SKM-1 treated with dmso at 0.1 percent for 144 hours (cell line): ENCODE measurements around the gene C1QTNF5.

Source experiments
- DNase-seq: peaks from one replicate; lab custom pipeline; 2025; ENCODE audit not compliant: unreplicated experiment; lab: John Stamatoyannopoulos, UW

The C1QTNF5 gene

DNA sequence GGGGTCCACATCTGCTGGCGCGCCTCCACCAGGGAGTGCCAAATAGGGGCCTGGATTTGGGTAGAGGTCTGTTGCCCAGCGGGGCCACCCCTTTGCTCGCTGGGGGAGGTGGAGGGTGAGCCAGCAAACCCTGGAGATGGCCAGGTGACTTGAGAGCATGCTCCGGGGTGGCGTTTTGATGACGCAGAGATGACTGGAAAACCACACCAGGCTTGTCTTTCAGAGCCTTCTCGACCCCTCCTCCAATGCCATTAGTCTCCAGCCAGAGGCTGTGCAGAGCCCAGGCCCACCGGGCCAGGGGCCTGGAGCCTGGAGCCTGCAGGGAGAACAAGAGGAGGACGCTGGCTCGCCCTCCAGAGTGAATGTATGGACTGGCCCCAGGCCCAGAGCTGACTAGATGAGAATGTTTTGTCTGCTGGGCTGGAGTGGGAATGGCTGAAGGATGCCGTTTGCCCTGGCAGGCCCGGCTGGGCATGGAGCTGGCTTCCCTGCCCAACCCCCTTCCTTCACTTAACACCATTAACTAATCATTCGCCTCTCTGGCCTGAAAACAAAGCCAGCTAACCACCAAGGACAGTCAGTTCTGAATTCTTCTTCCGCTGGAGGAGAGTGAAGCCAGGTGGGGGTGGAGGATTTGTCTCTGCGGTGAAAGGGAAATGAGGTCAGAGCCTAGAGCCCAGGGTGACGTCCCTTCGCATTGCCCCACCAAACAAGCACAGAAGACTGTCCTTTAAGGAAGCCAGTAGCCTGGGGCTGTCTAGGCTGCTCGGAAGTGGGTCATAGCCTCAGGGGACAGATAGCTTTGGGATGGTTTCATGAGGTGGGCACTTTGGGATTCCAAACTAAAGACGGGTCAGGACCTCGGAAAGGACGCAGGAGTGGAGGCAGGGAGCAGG, 22.2 kb downstream of the C1QTNF5 start:
- DNase-seq, result no peak

DNA sequence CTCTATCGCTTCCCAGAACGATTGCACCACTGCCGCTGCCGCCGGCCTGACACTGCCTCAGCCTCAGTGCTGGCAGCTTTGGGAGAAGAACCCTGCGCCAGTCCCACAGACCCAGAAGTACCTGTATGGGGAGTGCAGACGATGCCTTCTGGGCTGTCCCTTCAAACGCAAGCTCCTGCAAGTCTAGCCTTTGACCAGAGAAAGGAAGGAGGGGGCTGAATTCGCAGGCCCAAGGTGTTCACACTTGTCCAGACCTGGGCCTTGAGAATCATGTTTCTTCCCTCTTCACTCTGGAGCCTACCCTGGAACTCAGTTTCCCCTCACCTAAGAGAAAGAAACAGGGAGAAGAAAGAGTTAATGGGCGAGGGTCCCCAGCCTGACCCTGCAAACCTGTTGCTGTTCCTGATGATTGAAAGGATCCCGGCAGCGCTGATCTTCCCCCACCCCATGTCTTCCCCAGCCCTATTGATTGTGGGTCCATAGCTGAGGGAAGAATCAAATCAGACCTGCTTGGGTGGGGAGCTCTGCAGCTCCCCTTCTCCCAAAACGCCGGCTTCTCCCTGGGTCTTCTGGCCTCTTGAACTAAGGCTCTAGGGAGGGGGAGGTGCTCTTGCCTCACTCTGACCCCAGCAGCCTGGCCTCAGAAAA, 23.0 kb downstream of the C1QTNF5 start:
- DNase-seq, result no peak

DNA sequence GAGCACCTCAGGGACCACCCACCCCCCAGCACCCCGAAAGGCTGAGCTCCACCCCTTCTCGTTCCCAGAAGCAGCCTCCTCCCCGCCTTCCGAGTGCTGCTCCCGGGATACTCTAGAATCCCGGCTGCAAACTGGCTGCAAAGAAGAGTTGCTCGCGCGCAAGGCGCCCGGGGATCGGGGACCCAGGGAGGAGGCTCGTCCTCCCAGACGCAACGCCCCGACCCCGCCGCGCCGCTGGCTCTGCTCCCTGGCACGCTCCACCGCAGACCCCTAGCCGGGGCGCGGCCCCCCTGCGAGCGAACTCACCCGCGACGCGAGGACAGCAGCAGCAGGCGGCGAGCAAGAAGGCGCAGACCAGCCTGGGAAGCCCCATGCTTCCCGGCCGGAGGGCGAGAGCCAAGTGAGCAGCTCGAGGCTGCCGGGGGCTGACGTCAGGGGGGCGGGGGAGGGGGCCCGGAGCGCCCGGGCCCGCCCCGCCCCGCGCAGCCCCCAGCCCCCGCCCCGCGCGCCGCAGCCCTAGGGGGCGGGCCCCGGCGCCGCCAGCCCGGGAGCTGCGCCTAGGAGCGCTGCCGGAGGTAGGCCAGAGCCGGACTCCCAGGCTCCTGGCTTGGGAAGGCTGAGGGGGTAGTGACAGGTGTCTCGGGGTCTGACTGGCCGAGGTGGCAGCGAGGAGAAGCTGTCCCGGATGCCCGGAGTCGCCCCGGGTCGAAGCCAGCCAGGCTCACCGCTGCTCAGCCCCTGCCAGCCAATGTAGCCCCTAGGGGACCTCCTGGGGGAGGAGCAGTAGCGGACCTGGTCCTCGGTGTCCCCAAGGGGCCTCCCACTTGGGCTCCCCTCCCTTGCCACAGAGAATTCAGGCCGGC, 23.7 kb downstream of the C1QTNF5 start, which contains the start of gene MCAM:
Gene MCAM (minus strand): TSS at position 402 of the 863 bp plus-strand sequence. CDS start 29 bp downstream, at position 373.
- no peak for DNase-seq

DNA sequence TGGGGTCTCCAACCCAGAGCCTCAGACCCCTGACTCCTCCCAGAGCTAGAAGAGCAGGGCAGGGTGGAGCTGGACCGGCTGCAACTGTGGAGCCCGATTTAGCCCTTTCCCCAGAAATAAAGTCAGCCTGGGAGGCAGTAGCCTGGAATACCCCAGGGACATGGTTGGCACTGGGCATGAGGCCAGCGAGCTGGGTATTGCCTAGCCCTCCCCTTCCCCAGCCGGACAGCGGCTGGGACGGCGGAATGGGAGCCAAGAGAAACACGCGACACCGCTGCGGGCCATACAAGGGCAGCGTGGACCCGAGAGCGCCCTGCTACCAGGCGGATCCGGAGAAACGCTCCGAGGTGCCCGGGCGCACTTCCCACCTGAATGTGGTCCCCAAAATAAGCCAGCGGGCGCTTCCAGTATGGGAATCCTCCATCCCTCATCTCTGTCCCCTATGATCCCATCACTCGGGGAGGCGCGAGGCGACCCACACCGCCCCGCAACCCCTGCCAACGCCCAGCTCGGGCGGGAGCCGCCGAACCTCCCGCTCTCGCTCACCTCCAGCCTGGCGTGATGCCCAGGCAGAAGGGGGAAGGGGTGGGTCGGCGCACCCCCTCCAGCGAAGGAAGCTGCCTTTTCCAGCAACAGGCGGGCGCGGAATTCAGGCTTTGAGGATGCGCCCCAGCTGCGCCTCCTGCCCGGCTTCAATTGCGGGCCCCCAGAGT, 24.5 kb downstream of the C1QTNF5 start:
- DNase-seq, result no peak

DNA sequence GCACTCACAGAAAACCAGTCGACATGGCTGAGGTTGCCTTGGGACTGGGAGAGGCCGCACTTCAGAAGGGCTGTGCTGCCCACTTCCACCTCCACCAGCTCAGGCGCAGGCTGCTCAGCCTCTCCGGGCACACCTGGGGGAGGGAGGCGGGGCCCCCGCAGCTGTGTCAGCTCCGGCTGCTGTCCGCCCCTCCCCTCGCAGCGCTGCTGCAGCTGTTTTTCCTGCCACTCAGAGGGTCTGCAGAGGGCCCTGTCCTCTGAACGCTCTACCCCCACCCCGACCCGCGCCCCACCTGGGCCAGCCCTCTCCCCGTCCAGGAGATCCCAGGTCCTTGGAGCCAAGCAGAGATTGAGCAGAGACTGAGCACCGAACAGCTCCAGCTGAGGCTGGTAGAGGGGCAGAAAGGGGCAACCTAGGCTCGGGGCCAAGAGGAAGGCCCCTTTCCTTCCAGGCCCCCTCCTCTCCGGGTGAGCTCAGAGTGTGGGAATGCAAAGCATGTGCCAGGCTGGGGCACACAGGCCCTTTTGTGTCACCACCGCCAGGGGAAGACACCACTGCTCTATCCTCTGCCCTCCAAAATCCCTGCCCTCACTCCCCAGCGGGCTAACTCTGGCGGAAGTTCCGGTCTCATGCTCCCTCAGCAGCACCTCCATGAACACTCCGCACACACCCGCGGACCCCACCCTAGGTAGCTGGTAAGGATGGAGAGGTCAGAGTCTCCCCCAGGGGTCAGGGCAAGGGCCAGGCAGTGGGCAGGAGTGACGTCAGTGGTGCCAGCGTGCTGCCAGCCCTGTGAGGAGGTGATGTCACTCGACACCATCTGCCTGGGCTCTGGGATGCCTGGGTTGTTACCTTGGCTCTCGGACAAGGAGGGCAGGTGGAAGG, 25.3 kb downstream of the C1QTNF5 start:
- no peak for DNase-seq

DNA sequence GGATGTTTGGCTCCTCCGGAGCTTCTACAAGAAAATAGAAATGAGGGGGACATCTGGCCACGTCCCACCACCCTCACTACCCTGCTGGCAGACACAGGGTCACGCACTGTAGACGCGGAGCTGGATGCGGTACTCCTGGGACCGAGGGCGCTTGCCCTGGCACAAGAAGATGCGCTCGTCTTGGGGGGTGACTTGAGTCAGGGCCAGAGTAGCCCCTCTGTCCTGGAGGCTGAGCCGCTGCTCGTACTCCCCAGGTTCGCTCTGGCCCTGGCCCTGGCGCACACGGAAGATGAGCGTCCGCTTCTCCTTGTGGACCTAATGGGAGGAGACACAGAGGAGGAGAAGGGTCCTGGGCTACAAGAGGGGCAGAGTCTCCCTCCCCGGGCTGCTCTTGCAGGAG, 26.0 kb downstream of the C1QTNF5 start:
- DNase-seq, result no peak

DNA sequence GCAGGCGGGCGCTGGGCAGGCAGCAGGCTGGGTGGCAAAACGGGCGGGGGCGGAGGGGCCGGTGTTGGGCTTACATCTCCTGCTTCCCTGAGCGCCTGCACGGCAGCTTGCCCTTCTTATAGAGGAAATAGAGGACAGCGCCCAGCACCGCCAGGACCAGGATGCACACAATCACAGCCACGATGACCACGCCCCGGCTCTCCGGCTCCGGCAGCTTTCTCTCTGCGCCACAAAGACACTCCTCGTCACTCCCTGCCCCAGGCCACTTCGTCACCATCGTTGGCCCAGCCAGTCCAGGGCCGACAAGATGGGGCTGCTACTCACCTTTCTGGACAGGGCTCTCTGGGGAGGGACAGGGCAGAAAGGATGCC, 30.0 kb downstream of the C1QTNF5 start:
- DNase-seq, result no peak

DNA sequence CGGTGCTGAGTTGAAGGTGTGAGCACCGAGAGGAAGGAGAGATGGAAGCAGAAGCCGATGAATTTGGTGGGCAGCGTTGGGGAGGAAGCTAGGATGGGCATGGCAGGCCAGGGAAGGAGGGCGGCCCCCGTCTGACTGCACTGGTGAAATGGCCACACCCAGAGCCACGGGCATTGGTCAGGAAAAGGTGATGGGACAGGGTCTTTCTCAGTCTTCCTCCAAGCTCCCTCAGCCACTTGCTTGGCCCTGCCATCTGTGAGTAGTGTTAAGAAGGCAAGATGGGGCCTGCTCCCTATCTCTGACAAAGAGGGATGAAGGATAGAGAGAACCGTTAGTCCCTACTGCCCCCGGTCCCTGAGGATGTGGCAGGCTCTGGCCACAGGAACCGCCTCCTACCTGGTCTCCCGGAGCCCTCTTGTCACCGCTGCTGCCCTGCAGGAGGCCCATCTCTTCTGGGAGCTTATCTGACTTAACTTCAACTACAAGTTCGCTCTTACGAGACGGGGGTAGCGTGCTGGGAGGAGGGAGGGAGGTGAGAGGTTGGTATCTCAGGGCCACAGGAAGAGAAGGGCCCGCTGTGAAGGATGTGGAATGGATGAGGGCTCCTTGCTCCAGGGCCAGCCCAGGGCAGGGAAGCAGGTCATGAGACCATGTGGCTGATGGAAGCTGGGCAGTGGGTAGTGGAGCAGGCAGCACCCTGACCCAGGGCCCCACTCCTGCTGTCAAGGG, 30.6 kb downstream of the C1QTNF5 start:
- no peak for DNase-seq

DNA sequence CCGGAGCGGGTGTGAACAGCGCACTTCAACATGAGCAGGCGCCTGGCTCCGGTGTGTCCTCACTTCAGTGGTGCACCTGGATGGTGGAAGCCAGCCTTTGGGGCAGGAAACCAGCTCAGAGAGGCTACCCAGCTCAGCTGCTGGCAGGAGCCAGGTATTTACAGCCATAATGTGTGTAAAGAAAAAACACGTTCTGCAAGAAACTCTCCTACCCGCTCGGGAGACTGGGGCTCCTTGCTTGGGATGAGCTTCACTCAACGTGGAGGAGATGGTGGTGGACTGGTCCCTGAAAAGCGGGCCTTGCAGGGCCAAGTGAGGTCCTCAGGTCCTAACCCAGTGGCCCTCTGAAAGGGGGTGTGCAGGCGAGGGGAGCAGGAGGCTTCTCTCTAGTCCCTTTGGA, 31.3 kb downstream of the C1QTNF5 start:
- DNase-seq, result no peak

DNA sequence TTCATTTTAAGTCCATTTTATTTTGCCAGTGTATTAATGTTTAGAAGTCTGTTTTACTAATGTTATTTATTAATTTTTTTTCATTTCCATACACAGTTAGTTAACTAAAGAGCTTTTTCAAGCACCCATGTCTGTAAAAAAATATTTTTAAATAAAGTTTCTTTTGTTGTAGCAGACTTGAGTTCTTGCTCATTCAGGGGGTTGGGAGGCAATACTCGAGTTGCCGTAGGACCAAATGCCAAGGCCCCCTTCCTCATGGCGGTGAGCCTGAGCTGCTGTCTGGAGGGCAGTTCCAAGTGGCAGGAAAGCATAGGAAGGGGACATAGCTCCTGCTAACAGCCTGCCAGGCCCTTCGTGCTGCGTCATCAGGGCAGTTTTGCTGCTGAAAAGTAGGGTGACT, 32.7 kb downstream of the C1QTNF5 start:
- DNase-seq, result no peak

DNA sequence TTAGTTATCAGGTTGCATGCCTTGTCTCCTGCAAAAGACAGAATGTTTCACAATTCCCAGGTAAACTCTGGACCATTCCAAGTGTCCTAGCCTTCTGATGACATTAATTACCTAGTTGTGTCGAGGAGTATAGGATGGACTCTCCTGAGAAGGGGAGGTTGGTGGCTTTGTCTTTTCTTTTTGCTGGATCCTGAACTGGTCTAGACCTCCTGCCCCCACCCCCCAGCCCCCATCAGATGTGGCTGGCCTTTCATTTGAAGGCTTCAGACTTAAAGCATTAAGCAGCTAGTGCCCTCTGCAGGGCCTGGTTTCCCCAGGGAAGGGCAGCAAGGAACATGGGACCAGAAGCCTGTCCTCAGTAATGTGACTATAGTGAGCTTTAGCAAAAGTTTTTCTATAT, 33.5 kb downstream of the C1QTNF5 start:
- DNase-seq, result no peak

DNA sequence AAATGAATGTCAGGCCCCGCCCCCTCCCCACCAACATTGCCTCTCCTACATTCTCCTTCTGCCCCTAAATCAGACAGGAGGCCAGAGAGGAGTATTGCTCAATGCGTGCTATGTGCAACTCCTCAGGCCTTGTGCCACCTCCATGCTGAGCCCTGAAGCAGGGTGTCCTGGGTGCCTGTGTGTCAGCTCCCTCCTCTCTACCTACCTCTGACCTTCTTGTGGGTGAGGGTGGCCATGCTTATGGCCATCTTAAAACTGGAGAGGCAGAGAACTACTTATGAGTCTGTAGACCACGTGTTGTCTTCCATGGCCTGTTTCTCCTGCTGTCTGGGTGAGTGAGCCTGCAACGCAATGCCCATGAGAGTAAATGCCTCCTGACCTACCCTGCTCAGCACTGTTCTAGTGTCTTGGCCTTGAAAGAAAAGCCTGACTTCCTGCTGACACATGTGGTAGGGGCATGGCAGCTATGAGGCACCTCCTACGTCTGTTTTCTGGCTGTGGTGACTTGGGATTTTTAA, 34.3 kb downstream of the C1QTNF5 start:
- DNase-seq, result no peak

DNA sequence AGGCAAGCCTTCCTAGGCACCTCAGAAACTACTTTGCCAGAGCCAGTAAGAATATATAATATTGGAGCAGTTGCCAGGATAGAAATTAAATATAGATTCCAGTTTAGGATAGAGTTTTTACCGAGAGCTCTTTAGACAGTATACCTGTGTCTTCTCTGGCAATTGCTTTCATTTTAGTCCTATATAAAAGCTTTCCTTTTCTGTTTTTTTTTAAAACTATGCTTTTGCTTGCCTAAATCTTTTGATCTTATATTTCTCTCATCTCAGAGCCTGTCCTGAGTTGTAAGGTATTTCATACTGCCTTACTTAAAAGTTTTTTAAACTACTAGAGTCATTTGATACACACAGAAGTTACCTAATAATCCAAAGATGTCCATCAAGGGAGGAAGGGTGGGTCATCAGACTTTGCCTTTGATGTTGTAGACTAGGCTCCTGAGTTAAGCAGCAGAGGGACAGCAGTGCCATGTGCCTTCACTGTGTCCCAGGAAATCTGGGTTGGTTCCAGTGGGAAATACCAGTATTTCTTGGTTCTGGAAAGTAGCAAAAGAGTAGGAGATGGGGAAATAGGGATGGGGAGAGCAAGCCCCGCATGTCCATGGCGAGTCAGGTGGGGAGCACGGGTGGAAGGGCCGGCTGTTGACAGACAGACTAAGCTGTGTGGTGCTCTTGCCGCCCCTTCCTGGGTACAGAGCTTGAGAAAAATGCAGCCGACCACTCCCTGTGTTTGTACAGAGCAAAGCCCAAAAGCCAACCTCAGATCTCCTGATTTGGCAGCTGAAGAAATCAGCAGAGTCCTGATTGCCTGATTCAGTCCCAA, 34.9 kb downstream of the C1QTNF5 start:
- no peak for DNase-seq

DNA sequence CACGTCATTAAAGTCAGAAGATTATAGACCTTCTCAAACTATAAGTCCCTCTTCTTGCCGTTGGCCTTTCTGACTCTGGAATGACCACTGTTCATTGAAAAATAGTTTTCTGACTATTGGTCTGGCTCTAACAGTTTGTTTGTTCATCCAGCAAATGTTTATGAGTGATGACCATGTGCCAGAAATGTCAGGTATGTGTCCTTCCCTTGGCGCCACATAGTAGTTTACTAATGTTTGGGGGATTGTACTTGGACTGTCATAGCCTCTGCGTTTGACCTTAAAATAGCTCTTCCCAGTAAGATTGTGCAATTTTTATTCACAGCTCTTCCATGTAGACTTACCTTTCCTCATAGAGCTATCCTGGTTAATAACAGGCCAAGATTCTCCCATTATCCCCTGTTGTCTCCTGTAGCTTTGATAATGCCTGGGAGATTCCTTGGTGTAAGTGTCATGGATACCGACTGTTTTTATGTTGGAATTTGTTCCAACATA, 37.4 kb downstream of the C1QTNF5 start:
- DNase-seq, result no peak

DNA sequence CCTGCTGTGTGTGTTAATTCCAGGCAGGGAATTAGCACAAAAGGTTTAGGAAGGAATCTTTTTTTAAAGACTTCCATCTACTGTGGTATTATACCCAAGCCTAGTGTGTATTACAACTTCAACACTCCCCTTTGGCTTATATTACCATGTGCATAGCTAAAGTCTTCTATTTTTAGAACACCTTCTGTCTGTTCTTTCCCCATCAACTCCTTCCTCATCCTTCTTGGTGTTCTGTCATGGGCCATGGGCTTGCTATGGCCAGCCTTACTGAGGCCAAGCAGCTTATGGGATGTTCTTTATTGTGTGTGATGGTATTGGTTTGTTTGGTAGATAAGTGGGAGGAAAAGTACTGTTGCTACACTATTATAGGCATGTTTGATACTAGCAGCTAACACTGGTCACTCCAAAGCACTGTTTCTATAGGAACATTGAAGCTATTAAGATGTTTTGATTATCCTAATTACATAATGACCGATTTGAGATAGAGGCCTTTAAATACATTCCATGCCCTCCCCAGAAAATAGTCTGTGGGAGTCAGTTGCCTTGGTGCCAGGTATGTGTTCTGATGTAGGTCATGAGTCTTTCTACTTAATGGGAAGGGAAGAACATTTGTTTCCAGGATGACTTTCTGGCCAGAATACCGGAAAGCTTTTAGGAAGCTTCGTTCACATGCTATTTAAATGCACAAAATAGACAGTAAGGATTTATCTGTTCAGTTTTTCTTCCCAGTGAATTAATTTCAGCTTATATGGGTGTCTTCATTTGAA, 40.3 kb downstream of the C1QTNF5 start:
- no peak for DNase-seq

DNA sequence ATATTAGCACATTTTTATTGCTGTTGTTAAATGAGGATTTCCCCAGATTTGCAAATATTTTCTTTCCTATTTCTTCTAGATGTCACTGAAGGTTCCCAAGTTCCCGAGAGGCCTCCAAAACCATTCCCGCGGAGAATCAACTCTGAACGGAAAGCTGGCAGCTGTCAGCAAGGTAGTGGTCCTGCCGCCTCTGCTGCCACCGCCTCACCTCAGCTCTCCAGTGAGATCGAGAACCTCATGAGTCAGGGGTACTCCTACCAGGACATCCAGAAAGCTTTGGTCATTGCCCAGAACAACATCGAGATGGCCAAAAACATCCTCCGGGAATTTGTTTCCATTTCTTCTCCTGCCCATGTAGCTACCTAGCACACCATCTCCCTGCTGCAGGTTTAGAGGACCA, 41.3 kb downstream of the C1QTNF5 start:
- no peak for DNase-seq

DNA sequence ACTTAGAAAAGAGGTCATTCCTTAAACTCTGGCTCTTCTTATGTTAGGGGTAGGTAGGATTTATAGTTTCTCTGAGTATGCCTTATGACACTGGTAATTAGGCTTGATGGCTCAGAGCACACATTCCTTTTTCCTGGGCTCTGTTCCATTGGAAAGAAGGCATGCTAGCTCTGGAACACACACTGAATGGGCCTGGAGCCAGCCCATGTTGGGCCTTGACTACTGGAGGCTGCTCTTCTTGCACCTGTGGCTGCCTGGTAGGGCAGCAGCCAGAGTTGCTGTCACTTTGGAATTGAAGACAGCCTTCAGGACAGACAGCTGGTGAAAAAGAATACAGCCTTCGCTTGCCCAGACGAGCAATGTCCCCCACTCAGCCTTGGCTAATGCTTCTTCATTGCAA, 42.0 kb downstream of the C1QTNF5 start:
- no peak for DNase-seq
